ENCODE data around the gene DGCR2. TPM values are rescaled to one million over a fixed set of nuclear protein-coding genes. Genes with fewer than 3 reads are reported as not detected.

The DGCR2 gene
- total and polyA plus RNA-seq, 2 of the 8 experiments (the other 6 are each of a cell fraction or from before 2014, with no cell fraction given) = 42.3 to 62.2 TPM

DNA sequence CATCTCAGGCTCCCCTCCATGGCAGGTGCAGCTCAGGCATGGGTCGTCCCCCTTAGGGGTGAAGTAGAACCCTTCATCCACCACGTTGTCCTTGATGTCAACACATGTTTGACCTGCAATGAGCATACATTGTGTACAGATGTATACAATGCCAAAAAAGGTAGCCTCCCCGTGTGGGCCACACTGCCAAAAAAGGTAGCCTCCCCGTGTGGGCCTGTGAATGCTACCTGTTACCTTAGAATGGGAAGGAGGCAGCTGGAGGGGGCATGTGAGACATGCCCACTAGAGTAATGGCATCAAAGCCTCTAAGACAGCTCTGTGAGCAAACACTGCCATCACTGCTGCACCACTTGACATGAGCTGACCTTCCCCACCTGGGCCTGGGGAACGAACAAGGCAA is 73.7 kb downstream of the DGCR2 start (continued):
- TF ChIP-seq HDAC6 (IDR thresholded peaks at IDR 0.05; ENCODE audit: low read depth, low read length) = no peak
- no peak for TF ChIP-seq JUN (IDR thresholded peaks at IDR 0.05; ENCODE audit: low read depth, low read length)
- no peak for TF ChIP-seq ATF3 (IDR thresholded peaks at IDR 0.05; ENCODE audit: insufficient read depth, low read depth, low read length)
- TF ChIP-seq ZNF274 (IDR thresholded peaks at IDR 0.05; ENCODE audit: borderline replicate concordance, extremely low read depth, low read length) = no peak
- TF ChIP-seq BACH1 (IDR thresholded peaks at IDR 0.05; ENCODE audit: low read length) = no peak

Data from H1 (cell line).